ENCODE measurements around the gene IQSEC1.
A peak's percentile ranks its signal among the peaks of the same experiment; 100 is the strongest.

IQSEC1 gene

DNA sequence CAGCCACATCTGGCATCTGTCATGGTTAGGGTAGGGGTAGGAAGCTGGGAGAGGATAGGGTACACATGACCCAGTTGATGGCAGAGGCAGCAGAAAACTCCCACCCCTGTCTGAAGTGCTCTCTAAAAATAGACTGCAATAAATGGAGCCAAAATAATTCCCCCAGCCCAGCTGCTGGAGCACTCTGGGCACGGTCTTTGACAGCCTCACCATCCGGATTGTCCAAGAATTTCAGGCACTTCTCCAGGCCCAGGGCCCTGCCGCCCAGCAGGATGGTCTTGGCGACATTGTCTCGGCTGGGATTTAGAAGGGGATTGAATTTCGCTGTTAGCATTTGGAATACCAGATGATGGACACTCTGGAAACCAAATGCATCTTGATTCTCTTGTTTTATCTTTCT is 103.7 kb downstream of the IQSEC1 start:
- DNase-seq (ENCODE audit: low spot score) (no peak), ATAC-seq (ENCODE audit: low read depth) (no peak)
- no peaks in the 10 kb centered on the region for H3K9me3 ChIP-seq (ENCODE audit: severe bottlenecking)
- no peak overlapping the region for H3K4me3 ChIP-seq (ENCODE audit: severe bottlenecking)
- no peak for TF ChIP-seq CTCF (IDR thresholded peaks at IDR 0.05; ENCODE audit: poor library complexity, severe bottlenecking)
- no peaks in the 10 kb centered on the region for H3K36me3 ChIP-seq (ENCODE audit: low read depth)
- H3K27me3 ChIP-seq (ENCODE audit: insufficient read depth, poor library complexity, severe bottlenecking), result no peaks in the 10 kb centered on the region
- H3K27ac ChIP-seq (ENCODE audit: poor library complexity, severe bottlenecking), result no peak overlapping the region
- H3K4me1 ChIP-seq (ENCODE audit: insufficient read depth, poor library complexity, severe bottlenecking), result no peaks in the 10 kb centered on the region

DNA sequence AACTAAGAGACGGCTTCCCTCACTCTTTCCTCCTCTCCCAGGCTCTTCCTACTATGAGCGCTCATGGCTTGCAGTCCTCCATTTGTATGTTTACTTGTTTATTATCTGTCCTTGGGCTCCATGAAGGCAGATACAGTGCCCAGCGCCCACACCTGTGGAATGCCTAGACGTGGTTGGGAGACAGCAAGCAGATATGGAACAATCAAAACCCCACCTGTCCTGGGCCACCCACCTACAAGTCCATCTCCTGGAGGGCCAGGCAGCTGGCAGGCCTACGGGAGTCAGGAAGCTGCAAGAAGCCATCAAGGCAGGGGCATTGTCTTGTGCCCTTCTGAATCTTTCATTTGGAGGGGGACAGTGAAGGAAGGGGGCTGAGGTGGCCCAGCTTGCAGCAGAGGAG is 104.7 kb downstream of the IQSEC1 start:
- Histone ChIP-seq H3K27ac (ENCODE audit: poor library complexity, severe bottlenecking) (no peak overlapping the region), H3K4me1 (ENCODE audit: insufficient read depth, poor library complexity, severe bottlenecking) (no peaks in the 10 kb centered on the region), H3K4me3 (ENCODE audit: severe bottlenecking) (no peak overlapping the region), H3K36me3 (ENCODE audit: low read depth) (no peaks in the 10 kb centered on the region), H3K27me3 (ENCODE audit: insufficient read depth, poor library complexity, severe bottlenecking) (no peaks in the 10 kb centered on the region), H3K9me3 (ENCODE audit: severe bottlenecking) (no peaks in the 10 kb centered on the region)
- DNase-seq (ENCODE audit: low spot score), result no peak
- no peak for ATAC-seq (ENCODE audit: low read depth)
- no peak for TF ChIP-seq CTCF (IDR thresholded peaks at IDR 0.05; ENCODE audit: poor library complexity, severe bottlenecking)

DNA sequence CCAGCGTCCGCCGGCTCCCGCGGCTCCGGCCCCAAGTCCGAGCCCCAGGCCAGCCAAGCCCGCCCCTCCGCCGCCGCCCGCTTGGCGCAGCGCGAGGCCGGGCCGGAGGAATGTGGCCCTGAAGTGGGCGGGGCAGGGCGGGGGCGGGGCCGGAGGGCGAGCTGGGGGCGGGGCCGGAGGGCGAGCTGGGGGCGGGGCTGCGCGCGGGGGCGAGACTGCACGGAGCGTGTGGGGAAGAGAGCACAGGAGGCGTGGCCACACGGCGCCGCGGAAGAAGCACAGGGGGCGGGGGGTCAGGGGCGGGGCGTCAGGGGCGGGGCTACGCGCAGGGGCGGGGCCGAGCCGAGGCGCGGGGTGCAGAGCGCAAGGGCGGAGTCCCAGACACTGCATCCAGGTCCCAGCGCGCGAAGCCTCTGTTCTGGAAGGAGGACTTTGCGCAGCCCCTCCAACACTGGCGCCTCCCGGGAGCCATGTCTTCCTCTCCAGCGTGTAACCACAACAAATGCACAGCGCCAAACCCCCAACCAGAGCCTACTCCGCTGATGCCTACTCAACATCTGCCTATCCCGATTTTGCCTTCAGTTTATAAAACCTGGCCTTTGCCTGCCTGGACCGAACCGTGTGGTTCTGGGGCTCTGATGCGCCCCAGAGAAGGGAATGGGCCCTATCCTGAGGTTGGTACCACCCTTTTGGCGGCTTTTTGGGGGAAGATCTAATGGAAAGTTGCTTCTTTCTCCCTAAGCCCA is 105.5 kb downstream of the IQSEC1 start:
- DNase-seq (ENCODE audit: low spot score), result peak; percentile 89
- Histone ChIP-seq H3K36me3 (ENCODE audit: low read depth) (no peaks in the 10 kb centered on the region), H3K9me3 (ENCODE audit: severe bottlenecking) (no peaks in the 10 kb centered on the region), H3K27me3 (ENCODE audit: insufficient read depth, poor library complexity, severe bottlenecking) (no peaks in the 10 kb centered on the region), H3K4me3 (ENCODE audit: severe bottlenecking) (peak overlapping the region; percentile 95), H3K27ac (ENCODE audit: poor library complexity, severe bottlenecking) (no peak overlapping the region), H3K4me1 (ENCODE audit: insufficient read depth, poor library complexity, severe bottlenecking) (no peaks in the 10 kb centered on the region)
- no peak for TF ChIP-seq CTCF (IDR thresholded peaks at IDR 0.05; ENCODE audit: poor library complexity, severe bottlenecking)
- peak; percentile 75 for ATAC-seq (ENCODE audit: low read depth)

GRCh38 chr3:12966847-12967605 is 106.2 kb downstream of the IQSEC1 start:
- H3K27me3 ChIP-seq (ENCODE audit: insufficient read depth, poor library complexity, severe bottlenecking), result no peaks in the 10 kb centered on the region
- H3K4me3 ChIP-seq (ENCODE audit: severe bottlenecking), result peak overlapping the region; percentile 95
- no peak for TF ChIP-seq CTCF (IDR thresholded peaks at IDR 0.05; ENCODE audit: poor library complexity, severe bottlenecking)
- H3K4me1 ChIP-seq (ENCODE audit: insufficient read depth, poor library complexity, severe bottlenecking), result no peaks in the 10 kb centered on the region
- no peaks in the 10 kb centered on the region for H3K9me3 ChIP-seq (ENCODE audit: severe bottlenecking)
- no peaks in the 10 kb centered on the region for H3K36me3 ChIP-seq (ENCODE audit: low read depth)
- ATAC-seq (ENCODE audit: low read depth) (peak; percentile 43), DNase-seq (ENCODE audit: low spot score) (no peak)
- H3K27ac ChIP-seq (ENCODE audit: poor library complexity, severe bottlenecking), result no peak overlapping the region

Data from RWPE2 (cell line).